ENCODE results near the gene PTPRCAP.

The PTPRCAP gene

GRCh38 chr11:67442504-67443404 is 5.3 kb upstream of the PTPRCAP start:
- no peak for TF ChIP-seq POLR2A (IDR thresholded peaks at IDR 0.05; ENCODE audit: extremely low read depth, insufficient read length)
- no peak for TF ChIP-seq CTCF (IDR thresholded peaks at IDR 0.05; ENCODE audit: low read depth, low read length)
- no peak for TF ChIP-seq MAX (IDR thresholded peaks at IDR 0.05; ENCODE audit: low read depth, low read length)
- no peak for TF ChIP-seq MYC (IDR thresholded peaks at IDR 0.05; ENCODE audit: low read depth, low read length)
- H3K4me3 ChIP-seq (ENCODE audit: low read depth, low read length) = no peak overlapping the region
- peak; percentile 38 for DNase-seq (ENCODE audit: low read depth)

- DNase-seq (ENCODE audit: low read depth) = peak; percentile 40
- TF ChIP-seq MYC (IDR thresholded peaks at IDR 0.05; ENCODE audit: low read depth, low read length) (no peak), CTCF (IDR thresholded peaks at IDR 0.05; ENCODE audit: low read depth, low read length) (no peak), MAX (IDR thresholded peaks at IDR 0.05; ENCODE audit: low read depth, low read length) (no peak)
- no peak overlapping the region for H3K4me3 ChIP-seq (ENCODE audit: low read depth, low read length)
These were observed 4.4 kb upstream of the PTPRCAP start for GRCh38 chr11:67441731-67442351.

- TF ChIP-seq POLR2A (IDR thresholded peaks at IDR 0.05; ENCODE audit: extremely low read depth, insufficient read length) (no peak), CTCF (IDR thresholded peaks at IDR 0.05; ENCODE audit: low read depth, low read length) (no peak), MAX (IDR thresholded peaks at IDR 0.05; ENCODE audit: low read depth, low read length) (no peak), MYC (IDR thresholded peaks at IDR 0.05; ENCODE audit: low read depth, low read length) (no peak)
- peak; percentile 43 for DNase-seq (ENCODE audit: low read depth)
- H3K4me3 ChIP-seq (ENCODE audit: low read depth, low read length) = no peak overlapping the region
These were observed 3.6 kb upstream of the PTPRCAP start for GRCh38 chr11:67441098-67441563.

- no peak overlapping the region for H3K4me3 ChIP-seq (ENCODE audit: low read depth, low read length)
- peak; percentile 33 for DNase-seq (ENCODE audit: low read depth)
- TF ChIP-seq CTCF (IDR thresholded peaks at IDR 0.05; ENCODE audit: low read depth, low read length) (no peak), POLR2A (IDR thresholded peaks at IDR 0.05; ENCODE audit: extremely low read depth, insufficient read length) (no peak), MYC (IDR thresholded peaks at IDR 0.05; ENCODE audit: low read depth, low read length) (no peak), MAX (IDR thresholded peaks at IDR 0.05; ENCODE audit: low read depth, low read length) (no peak)
These were observed 3.0 kb upstream of the PTPRCAP start for GRCh38 chr11:67440229-67441097.

All from NB4 (cell line).